DND-41 (cell line): ENCODE results near the gene OR1J4.

Source experiments
- ATAC-seq: fragments of 200-7000 bp; cut with Tn5 transposase; 3 replicates; pipeline ENCODE4 v1.9.1; 2021; ENCODE audit warnings: low read depth; ENCODE audit not compliant: insufficient read depth
- DNase-seq: peaks from one replicate; pipeline ENCODE4 v3.0.0-alpha.2; 2020
- H2AFZ ChIP-seq: 2 replicates; pipeline ENCODE4 v1.6.0; 2012; ENCODE audit warnings: low read depth, low read length
- H3K27ac ChIP-seq: 2 replicates; pipeline ENCODE4 v1.5.1; 2012; ENCODE audit warnings: low read length, inconsistent platforms
- H3K27me3 ChIP-seq: fragments of 200-600 bp; sonication (generic); 2 replicates; pipeline ENCODE4 v1.6.0; 2012; ENCODE audit warnings: low read length, mild to moderate bottlenecking, inconsistent platforms; ENCODE audit not compliant: insufficient read depth, poor library complexity
- H3K36me3 ChIP-seq: 2 replicates; pipeline ENCODE4 v1.5.1; 2012; ENCODE audit warnings: low read length, inconsistent platforms; ENCODE audit not compliant: insufficient read depth
- H3K4me1 ChIP-seq: 2 replicates; pipeline ENCODE4 v1.5.1; 2012; ENCODE audit warnings: mild to moderate bottlenecking, low read length; ENCODE audit not compliant: insufficient read depth
- H3K4me2 ChIP-seq: 2 replicates; pipeline ENCODE4 v1.6.0; 2012; ENCODE audit warnings: mild to moderate bottlenecking, moderate library complexity, low read length, inconsistent platforms; ENCODE audit not compliant: insufficient read depth
- H3K4me3 ChIP-seq, 2 experiments: fragments of 200-600 bp in 1 of 2; shearing (Covaris generic) in 1 of 2; 2 replicates each; pipeline ENCODE4 v1.5.1; 2012 to 2016; ENCODE audit warnings: inconsistent platforms in 2 of 2, low read length in 2 of 2, mild to moderate bottlenecking in 2 of 2, low read depth in 1 of 2, moderate library complexity in 1 of 2
- H3K79me2 ChIP-seq: 2 replicates; pipeline ENCODE4 v1.6.0; 2012; ENCODE audit warnings: low read length, inconsistent platforms; ENCODE audit not compliant: insufficient read depth
- H3K9ac ChIP-seq: 2 replicates; pipeline ENCODE4 v1.6.0; 2012; ENCODE audit warnings: low read depth, mild to moderate bottlenecking, inconsistent platforms, low read length, moderate library complexity
- H3K9me3 ChIP-seq: 2 replicates; pipeline ENCODE4 v1.5.1; 2012; ENCODE audit warnings: low read length, moderate library complexity, mild to moderate bottlenecking, inconsistent platforms; ENCODE audit not compliant: insufficient read depth, severe bottlenecking
- H4K20me1 ChIP-seq: 2 replicates; pipeline ENCODE4 v1.6.0; 2012; ENCODE audit warnings: low read length; ENCODE audit not compliant: insufficient read depth
- EZH2 ChIP-seq: IDR thresholded peaks from 3 replicates; pipeline ENCODE4 v1.6.1; 2012; ENCODE audit warnings: borderline replicate concordance, low read depth, mild to moderate bottlenecking, moderate library complexity, low read length, inconsistent platforms; ENCODE audit not compliant: severe bottlenecking
- TF ChIP-seq, protein P1 (sequence below): IDR thresholded peaks from 2 replicates; pipeline ENCODE4 v1.5.1; 2012; ENCODE audit warnings: borderline replicate concordance, low read length, moderate library complexity, mild to moderate bottlenecking; ENCODE audit not compliant: poor library complexity, severe bottlenecking; ENCODE audit errors: extremely low read depth

Gene OR1J4, protein sequence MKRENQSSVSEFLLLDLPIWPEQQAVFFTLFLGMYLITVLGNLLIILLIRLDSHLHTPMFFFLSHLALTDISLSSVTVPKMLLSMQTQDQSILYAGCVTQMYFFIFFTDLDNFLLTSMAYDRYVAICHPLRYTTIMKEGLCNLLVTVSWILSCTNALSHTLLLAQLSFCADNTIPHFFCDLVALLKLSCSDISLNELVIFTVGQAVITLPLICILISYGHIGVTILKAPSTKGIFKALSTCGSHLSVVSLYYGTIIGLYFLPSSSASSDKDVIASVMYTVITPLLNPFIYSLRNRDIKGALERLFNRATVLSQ

DNA sequence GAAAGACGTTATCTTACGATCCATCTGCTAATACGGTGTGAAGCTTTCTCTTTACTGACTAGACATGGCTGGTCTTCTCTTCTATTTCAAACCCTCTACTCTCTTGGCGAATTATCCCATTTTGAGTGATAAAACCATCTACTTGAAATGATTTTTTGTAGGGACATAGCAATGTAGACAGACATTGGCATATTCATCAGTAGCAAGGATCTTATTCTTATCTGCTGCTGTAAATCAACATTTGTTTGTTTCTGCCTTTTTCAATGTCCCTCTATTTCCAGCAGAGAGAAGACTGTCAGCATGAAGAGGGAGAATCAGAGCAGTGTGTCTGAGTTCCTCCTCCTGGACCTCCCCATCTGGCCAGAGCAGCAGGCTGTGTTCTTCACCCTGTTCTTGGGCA lies at the start of gene OR1J4:
Gene OR1J4, plus strand, starts transcription at position 301 of the 400 bp plus-strand sequence. Its CDS starts 0 bp downstream, at position 301.
- no peaks in the 10 kb centered on the region for H3K36me3 ChIP-seq
- no peak for TF ChIP-seq EZH2
- TF ChIP-seq, protein P1, sequence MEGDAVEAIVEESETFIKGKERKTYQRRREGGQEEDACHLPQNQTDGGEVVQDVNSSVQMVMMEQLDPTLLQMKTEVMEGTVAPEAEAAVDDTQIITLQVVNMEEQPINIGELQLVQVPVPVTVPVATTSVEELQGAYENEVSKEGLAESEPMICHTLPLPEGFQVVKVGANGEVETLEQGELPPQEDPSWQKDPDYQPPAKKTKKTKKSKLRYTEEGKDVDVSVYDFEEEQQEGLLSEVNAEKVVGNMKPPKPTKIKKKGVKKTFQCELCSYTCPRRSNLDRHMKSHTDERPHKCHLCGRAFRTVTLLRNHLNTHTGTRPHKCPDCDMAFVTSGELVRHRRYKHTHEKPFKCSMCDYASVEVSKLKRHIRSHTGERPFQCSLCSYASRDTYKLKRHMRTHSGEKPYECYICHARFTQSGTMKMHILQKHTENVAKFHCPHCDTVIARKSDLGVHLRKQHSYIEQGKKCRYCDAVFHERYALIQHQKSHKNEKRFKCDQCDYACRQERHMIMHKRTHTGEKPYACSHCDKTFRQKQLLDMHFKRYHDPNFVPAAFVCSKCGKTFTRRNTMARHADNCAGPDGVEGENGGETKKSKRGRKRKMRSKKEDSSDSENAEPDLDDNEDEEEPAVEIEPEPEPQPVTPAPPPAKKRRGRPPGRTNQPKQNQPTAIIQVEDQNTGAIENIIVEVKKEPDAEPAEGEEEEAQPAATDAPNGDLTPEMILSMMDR = no peak
- DNase-seq = no peak
- ATAC-seq = no peak
- no peak within 1 kb of the TSS for H3K27ac ChIP-seq
- H3K9ac ChIP-seq = no peak within 1 kb of the TSS
- H3K4me3 ChIP-seq = no peak within 1 kb of the TSS
- H4K20me1 ChIP-seq = no peaks in the 10 kb centered on the region
- H3K9me3 ChIP-seq = no peaks in the 10 kb centered on the region
- H2AFZ ChIP-seq = no peak within 1 kb of the TSS
- no peak within 1 kb of the TSS for H3K4me2 ChIP-seq
- H3K27me3 ChIP-seq = peaks cover 2% of the 10 kb centered on the region
- no peaks in the 10 kb centered on the region for H3K79me2 ChIP-seq
- H3K4me1 ChIP-seq = no peaks in the 10 kb centered on the region

DNA sequence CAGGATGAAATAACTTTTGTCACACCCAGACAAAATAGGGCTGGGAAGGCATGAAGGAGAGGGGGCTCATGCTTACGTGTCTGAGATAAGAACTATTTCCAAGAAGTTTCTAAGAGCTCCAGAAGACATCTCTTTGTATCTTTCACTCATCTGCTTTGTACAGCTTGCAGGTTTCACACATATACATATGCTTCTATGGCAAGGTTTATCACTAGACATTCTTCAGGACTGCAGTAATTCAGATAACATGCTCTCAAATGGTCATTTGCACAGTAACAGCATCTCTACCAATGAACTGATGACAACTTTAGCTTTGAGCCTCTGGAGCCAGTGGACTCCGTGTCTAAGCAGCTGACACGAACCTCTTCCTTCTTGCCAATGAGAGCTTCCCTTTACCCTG lies 44.4 kb upstream of the OR1J4 start:
- Histone ChIP-seq H3K36me3 (no peaks in the 10 kb centered on the region), H3K79me2 (no peaks in the 10 kb centered on the region), H3K9ac (no peak overlapping the region), H3K4me3 (no peak overlapping the region), H3K27me3 (peaks cover 15% of the 10 kb centered on the region), H3K9me3 (no peaks in the 10 kb centered on the region), H3K4me1 (no peaks in the 10 kb centered on the region), H4K20me1 (no peaks in the 10 kb centered on the region), H3K27ac (no peak overlapping the region), H2AFZ (no peak overlapping the region), H3K4me2 (no peak overlapping the region)
- TF ChIP-seq, protein P1 = no peak
- TF ChIP-seq EZH2 = no peak
- ATAC-seq (no peak), DNase-seq (no peak)

DNA sequence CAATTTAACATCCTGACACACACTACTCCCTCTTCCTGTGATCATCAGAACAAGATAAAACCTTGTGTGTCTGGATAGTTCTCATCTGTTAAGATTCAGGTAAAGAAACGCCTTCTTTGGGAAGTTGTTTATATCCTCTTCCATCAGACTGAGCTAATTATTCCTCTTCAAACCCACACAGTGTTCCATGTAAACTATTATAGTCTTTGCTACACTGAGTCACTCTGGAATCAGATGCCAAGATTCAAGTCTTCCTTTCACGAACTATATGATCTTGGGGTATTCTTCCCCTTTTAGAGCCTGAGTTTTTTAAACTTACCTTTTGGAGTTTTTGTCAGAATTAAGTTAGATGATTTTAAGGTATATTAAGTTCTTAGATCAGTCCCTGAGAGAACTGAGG lies 43.2 kb upstream of the OR1J4 start:
- Histone ChIP-seq H3K4me2 (no peak overlapping the region), H3K27me3 (peaks cover 15% of the 10 kb centered on the region), H3K4me1 (no peaks in the 10 kb centered on the region), H3K9ac (no peak overlapping the region), H2AFZ (no peak overlapping the region), H3K36me3 (no peaks in the 10 kb centered on the region), H3K79me2 (no peaks in the 10 kb centered on the region), H3K9me3 (no peaks in the 10 kb centered on the region), H3K27ac (no peak overlapping the region), H3K4me3 (no peak overlapping the region), H4K20me1 (no peaks in the 10 kb centered on the region)
- DNase-seq = no peak
- no peak for ATAC-seq
- TF ChIP-seq, protein P1 = no peak
- no peak for TF ChIP-seq EZH2
